HEK293 (cell line): ENCODE data around the gene UPP1.

Source experiments
- OSR2 ChIP-seq: fragments of 450-650 bp; formaldehyde crosslinking; IDR thresholded peaks from 2 replicates; pipeline ENCODE4 v1.5.1; 2016; ENCODE audit warnings: missing biosample characterization, missing genetic modification characterization
- REPIN1 ChIP-seq: fragments of 450-650 bp; formaldehyde crosslinking; IDR thresholded peaks from 2 replicates; pipeline ENCODE4 v1.5.1; 2017; ENCODE audit warnings: missing biosample characterization, missing genetic modification characterization, low read depth
- SETDB1 ChIP-seq: IDR thresholded peaks from one replicate; pipeline ENCODE4 v1.6.1; 2017; ENCODE audit warnings: mild to moderate bottlenecking, low read length, moderate library complexity, mixed read lengths; ENCODE audit not compliant: insufficient read length
- SP2 ChIP-seq: fragments of 450-650 bp; formaldehyde crosslinking; IDR thresholded peaks from 2 replicates; pipeline ENCODE4 v1.5.1; 2016; ENCODE audit warnings: missing biosample characterization, missing genetic modification characterization
- YY1 ChIP-seq: fragments of 450-650 bp; formaldehyde crosslinking; IDR thresholded peaks from 2 replicates; pipeline ENCODE4 v1.5.1; 2018; ENCODE audit warnings: missing biosample characterization, missing genetic modification characterization
- ZNF10 ChIP-seq: fragments of 450-650 bp; formaldehyde crosslinking; IDR thresholded peaks from 2 replicates; pipeline ENCODE4 v1.5.1; 2017; ENCODE audit warnings: missing biosample characterization, missing genetic modification characterization
- ZNF140 ChIP-seq: fragments of 450-650 bp; formaldehyde crosslinking; IDR thresholded peaks from 2 replicates; pipeline ENCODE4 v1.5.1; 2016; ENCODE audit warnings: missing biosample characterization, missing genetic modification characterization
- ZNF169 ChIP-seq: fragments of 450-650 bp; formaldehyde crosslinking; IDR thresholded peaks from 2 replicates; pipeline ENCODE4 v1.5.1; 2016; ENCODE audit warnings: missing biosample characterization, missing genetic modification characterization
- ZNF211 ChIP-seq: fragments of 450-650 bp; formaldehyde crosslinking; IDR thresholded peaks from 2 replicates; pipeline ENCODE4 v1.5.1; 2016; ENCODE audit warnings: low read depth, missing biosample characterization, missing genetic modification characterization
- ZNF239 ChIP-seq: fragments of 450-650 bp; formaldehyde crosslinking; IDR thresholded peaks from 2 replicates; pipeline ENCODE4 v1.5.1; 2016; ENCODE audit warnings: missing biosample characterization, missing genetic modification characterization
- ZNF76 ChIP-seq: fragments of 450-650 bp; formaldehyde crosslinking; IDR thresholded peaks from 2 replicates; pipeline ENCODE4; 2016; ENCODE audit warnings: low read depth, missing biosample characterization, missing genetic modification characterization, borderline replicate concordance
- ZXDB ChIP-seq: fragments of 450-650 bp; formaldehyde crosslinking; IDR thresholded peaks from 2 replicates; pipeline ENCODE4 v1.5.1; 2016; ENCODE audit warnings: missing biosample characterization, missing genetic modification characterization
- TF ChIP-seq, protein P1 (sequence below): fragments of 450-650 bp; formaldehyde crosslinking; IDR thresholded peaks from 2 replicates; pipeline ENCODE4 v1.5.1; 2016; ENCODE audit warnings: missing biosample characterization, missing genetic modification characterization
- TF ChIP-seq, protein P2 (sequence below): fragments of 450-650 bp; formaldehyde crosslinking; IDR thresholded peaks from 2 replicates; pipeline ENCODE4 v1.5.1; 2016; ENCODE audit warnings: missing biosample characterization, missing genetic modification characterization

GRCh38 chr7:48074204-48074654 lies 14.8 kb upstream of the UPP1 start:
- TF ChIP-seq YY1 (tag by site-specific recombination) (no peak), SETDB1 (no peak), ZXDB (no peak), ZNF169 (no peak), ZNF76 (tag by site-specific recombination) (no peak), ZNF10 (tag by site-specific recombination) (no peak), SP2 (no peak), ZNF140 (tag by site-specific recombination) (no peak), OSR2 (no peak), ZNF239 (tag by site-specific recombination) (no peak), ZNF211 (tag by site-specific recombination) (no peak), REPIN1 (tag by site-specific recombination) (no peak)
- TF ChIP-seq, protein P1, sequence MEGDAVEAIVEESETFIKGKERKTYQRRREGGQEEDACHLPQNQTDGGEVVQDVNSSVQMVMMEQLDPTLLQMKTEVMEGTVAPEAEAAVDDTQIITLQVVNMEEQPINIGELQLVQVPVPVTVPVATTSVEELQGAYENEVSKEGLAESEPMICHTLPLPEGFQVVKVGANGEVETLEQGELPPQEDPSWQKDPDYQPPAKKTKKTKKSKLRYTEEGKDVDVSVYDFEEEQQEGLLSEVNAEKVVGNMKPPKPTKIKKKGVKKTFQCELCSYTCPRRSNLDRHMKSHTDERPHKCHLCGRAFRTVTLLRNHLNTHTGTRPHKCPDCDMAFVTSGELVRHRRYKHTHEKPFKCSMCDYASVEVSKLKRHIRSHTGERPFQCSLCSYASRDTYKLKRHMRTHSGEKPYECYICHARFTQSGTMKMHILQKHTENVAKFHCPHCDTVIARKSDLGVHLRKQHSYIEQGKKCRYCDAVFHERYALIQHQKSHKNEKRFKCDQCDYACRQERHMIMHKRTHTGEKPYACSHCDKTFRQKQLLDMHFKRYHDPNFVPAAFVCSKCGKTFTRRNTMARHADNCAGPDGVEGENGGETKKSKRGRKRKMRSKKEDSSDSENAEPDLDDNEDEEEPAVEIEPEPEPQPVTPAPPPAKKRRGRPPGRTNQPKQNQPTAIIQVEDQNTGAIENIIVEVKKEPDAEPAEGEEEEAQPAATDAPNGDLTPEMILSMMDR (tag by site-specific recombination) = no peak
- TF ChIP-seq, protein P2, sequence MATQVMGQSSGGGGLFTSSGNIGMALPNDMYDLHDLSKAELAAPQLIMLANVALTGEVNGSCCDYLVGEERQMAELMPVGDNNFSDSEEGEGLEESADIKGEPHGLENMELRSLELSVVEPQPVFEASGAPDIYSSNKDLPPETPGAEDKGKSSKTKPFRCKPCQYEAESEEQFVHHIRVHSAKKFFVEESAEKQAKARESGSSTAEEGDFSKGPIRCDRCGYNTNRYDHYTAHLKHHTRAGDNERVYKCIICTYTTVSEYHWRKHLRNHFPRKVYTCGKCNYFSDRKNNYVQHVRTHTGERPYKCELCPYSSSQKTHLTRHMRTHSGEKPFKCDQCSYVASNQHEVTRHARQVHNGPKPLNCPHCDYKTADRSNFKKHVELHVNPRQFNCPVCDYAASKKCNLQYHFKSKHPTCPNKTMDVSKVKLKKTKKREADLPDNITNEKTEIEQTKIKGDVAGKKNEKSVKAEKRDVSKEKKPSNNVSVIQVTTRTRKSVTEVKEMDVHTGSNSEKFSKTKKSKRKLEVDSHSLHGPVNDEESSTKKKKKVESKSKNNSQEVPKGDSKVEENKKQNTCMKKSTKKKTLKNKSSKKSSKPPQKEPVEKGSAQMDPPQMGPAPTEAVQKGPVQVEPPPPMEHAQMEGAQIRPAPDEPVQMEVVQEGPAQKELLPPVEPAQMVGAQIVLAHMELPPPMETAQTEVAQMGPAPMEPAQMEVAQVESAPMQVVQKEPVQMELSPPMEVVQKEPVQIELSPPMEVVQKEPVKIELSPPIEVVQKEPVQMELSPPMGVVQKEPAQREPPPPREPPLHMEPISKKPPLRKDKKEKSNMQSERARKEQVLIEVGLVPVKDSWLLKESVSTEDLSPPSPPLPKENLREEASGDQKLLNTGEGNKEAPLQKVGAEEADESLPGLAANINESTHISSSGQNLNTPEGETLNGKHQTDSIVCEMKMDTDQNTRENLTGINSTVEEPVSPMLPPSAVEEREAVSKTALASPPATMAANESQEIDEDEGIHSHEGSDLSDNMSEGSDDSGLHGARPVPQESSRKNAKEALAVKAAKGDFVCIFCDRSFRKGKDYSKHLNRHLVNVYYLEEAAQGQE (tag by site-specific recombination) = no peak
